Nephron (organoid): Measurements from ENCODE around the gene VEGFA.

Experiments
- H3K27ac Mint-ChIP-seq, 3 experiments: 2 replicates each; pipeline ENCODE4 v1.8.0; 2020; ENCODE audit warnings: mixed read lengths in 3 of 3, mild to moderate bottlenecking in 2 of 3, moderate library complexity in 1 of 3
- H3K27me3 Mint-ChIP-seq: 2 replicates; pipeline ENCODE4 v1.8.0; 2021; ENCODE audit warnings: low read depth, mild to moderate bottlenecking, moderate library complexity, mixed read lengths
- H3K36me3 Mint-ChIP-seq: 2 replicates; pipeline ENCODE4 v1.8.0; 2020; ENCODE audit warnings: low read depth, mixed read lengths
- H3K4me1 Mint-ChIP-seq: 2 replicates; pipeline ENCODE4 v1.8.0; 2020; ENCODE audit warnings: mixed read lengths
- H3K4me3 Mint-ChIP-seq, 3 experiments: 2 replicates each; pipeline ENCODE4 v1.8.0; 2020; ENCODE audit warnings: mild to moderate bottlenecking in 3 of 3, mixed read lengths in 3 of 3, moderate library complexity in 2 of 3
- H3K9me3 Mint-ChIP-seq: 2 replicates; pipeline ENCODE4 v1.8.0; 2020; ENCODE audit warnings: mixed read lengths
- TF ChIP-seq, protein P1 (sequence below), 3 experiments: fragments of 200-600 bp; sonication (generic); IDR thresholded peaks; one replicate each; pipeline ENCODE4 v1.5.0; 2021; ENCODE audit warnings: antibody characterized with exemption in 3 of 3; ENCODE audit not compliant: unreplicated experiment in 3 of 3

The VEGFA gene

DNA sequence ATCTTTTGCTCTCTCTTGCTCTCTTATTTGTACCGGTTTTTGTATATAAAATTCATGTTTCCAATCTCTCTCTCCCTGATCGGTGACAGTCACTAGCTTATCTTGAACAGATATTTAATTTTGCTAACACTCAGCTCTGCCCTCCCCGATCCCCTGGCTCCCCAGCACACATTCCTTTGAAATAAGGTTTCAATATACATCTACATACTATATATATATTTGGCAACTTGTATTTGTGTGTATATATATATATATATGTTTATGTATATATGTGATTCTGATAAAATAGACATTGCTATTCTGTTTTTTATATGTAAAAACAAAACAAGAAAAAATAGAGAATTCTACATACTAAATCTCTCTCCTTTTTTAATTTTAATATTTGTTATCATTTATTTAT lies 15.9 kb downstream of the VEGFA start:
- Mint-ChIP-seq H3K27ac (no peak overlapping the region), H3K9me3 (no peaks in the 10 kb centered on the region), H3K4me3 (no peak overlapping the region), H3K27me3 (no peaks in the 10 kb centered on the region), H3K36me3 (peaks cover 54% of the 10 kb centered on the region), H3K4me1 (no peaks in the 10 kb centered on the region)
- TF ChIP-seq, protein P1, sequence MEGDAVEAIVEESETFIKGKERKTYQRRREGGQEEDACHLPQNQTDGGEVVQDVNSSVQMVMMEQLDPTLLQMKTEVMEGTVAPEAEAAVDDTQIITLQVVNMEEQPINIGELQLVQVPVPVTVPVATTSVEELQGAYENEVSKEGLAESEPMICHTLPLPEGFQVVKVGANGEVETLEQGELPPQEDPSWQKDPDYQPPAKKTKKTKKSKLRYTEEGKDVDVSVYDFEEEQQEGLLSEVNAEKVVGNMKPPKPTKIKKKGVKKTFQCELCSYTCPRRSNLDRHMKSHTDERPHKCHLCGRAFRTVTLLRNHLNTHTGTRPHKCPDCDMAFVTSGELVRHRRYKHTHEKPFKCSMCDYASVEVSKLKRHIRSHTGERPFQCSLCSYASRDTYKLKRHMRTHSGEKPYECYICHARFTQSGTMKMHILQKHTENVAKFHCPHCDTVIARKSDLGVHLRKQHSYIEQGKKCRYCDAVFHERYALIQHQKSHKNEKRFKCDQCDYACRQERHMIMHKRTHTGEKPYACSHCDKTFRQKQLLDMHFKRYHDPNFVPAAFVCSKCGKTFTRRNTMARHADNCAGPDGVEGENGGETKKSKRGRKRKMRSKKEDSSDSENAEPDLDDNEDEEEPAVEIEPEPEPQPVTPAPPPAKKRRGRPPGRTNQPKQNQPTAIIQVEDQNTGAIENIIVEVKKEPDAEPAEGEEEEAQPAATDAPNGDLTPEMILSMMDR (IDR thresholded peaks at IDR 0.05; ENCODE audit: unreplicated experiment in 3 of 3): no peak

DNA sequence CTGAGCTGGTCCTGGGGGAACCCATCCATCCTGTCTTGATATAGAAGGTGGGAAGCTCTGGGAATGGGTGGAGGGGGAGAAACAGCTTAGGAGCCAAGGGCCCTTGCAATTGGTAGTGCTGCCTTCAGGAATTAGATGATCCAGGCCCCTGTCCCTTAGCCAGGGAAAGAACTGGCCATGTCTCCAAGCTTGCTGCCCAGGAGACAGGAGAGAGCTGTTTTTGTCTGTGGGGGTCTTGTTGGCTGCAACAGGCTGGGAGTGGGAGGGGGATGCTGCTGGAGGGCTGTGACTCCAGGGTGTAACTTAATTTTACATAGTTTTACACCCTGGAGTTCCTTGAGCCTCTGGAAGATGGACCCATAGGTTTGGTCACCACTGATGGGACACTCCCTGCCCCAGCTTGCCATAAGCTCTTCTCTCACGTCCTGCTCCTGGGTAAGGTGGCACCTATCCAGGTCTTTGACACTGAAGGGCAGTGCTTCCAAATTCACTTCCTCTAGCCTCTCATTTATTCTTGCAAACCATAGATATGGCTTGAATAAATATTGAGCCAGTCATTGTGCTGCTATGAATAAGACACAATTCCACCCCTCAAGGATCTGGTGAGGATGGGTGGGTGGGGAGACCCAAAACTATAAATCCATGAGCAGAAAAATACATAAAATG lies 16.8 kb downstream of the VEGFA start:
- Mint-ChIP-seq H3K27ac (peak overlapping the region in 1 of 3 experiments; percentile 9), H3K4me1 (no peaks in the 10 kb centered on the region), H3K36me3 (peaks cover 50% of the 10 kb centered on the region), H3K27me3 (no peaks in the 10 kb centered on the region), H3K9me3 (no peaks in the 10 kb centered on the region), H3K4me3 (no peak overlapping the region)
- TF ChIP-seq, protein P1 (IDR thresholded peaks at IDR 0.05; ENCODE audit: unreplicated experiment in 3 of 3): no peak

- peaks cover 35% of the 10 kb centered on the region for H3K36me3 Mint-ChIP-seq
- H3K4me3 Mint-ChIP-seq: no peak overlapping the region
- H3K4me1 Mint-ChIP-seq: no peaks in the 10 kb centered on the region
- no peak overlapping the region for H3K27ac Mint-ChIP-seq
- TF ChIP-seq, protein P1 (IDR thresholded peaks at IDR 0.05; ENCODE audit: unreplicated experiment in 3 of 3): no peak
- peaks cover 4% of the 10 kb centered on the region for H3K27me3 Mint-ChIP-seq
- H3K9me3 Mint-ChIP-seq: no peaks in the 10 kb centered on the region
These were observed 18.3 kb downstream of the VEGFA start for GRCh38 chr6:43788301-43788700.

GRCh38 chr6:43789447-43789846 lies 19.4 kb downstream of the VEGFA start:
- H3K4me1 Mint-ChIP-seq: no peaks in the 10 kb centered on the region
- TF ChIP-seq, protein P1 (IDR thresholded peaks at IDR 0.05; ENCODE audit: unreplicated experiment in 3 of 3): no peak
- no peak overlapping the region for H3K4me3 Mint-ChIP-seq
- H3K9me3 Mint-ChIP-seq: no peaks in the 10 kb centered on the region
- peaks cover 4% of the 10 kb centered on the region for H3K27me3 Mint-ChIP-seq
- peaks cover 25% of the 10 kb centered on the region for H3K36me3 Mint-ChIP-seq
- no peak overlapping the region for H3K27ac Mint-ChIP-seq

GRCh38 chr6:43790031-43790430 lies 20.0 kb downstream of the VEGFA start:
- peaks cover 4% of the 10 kb centered on the region for H3K27me3 Mint-ChIP-seq
- no peak overlapping the region for H3K27ac Mint-ChIP-seq
- no peak overlapping the region for H3K4me3 Mint-ChIP-seq
- H3K4me1 Mint-ChIP-seq: no peaks in the 10 kb centered on the region
- peaks cover 19% of the 10 kb centered on the region for H3K36me3 Mint-ChIP-seq
- H3K9me3 Mint-ChIP-seq: no peaks in the 10 kb centered on the region
- TF ChIP-seq, protein P1 (IDR thresholded peaks at IDR 0.05; ENCODE audit: unreplicated experiment in 3 of 3): no peak

DNA sequence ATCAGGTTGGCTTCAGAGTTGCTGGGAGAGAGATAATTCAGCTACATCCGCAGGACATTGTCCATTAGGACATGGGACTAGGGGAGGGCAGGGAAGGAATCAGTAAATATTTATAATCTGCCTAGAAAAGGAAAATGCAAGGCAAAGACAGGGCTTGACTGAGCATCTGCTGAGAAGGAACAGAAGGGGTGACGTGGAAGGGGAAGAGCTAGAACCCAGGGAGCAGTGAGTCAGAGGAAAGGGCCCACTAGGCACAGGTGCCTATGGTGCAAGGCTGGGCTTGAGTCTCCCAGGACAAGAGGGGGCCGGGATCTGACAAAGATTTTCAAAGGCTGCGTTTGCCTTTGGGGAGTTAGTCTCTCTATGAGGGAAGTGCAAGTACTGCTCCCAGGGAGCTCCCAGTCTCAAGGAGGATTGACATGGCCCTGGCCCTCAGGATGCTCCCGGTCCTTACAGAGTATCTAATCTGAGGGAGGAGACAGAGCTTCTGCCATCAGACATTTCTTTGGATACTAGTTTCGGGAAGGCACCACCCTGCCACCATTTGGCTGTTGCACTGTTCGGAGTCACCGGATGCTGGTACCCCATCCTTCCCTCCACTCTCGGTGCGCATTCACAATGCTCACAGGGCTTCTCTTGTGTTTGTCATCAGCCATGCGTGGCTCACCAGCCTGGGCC lies 21.9 kb downstream of the VEGFA start:
- no peak overlapping the region for H3K4me3 Mint-ChIP-seq
- H3K27ac Mint-ChIP-seq: no peak overlapping the region
- TF ChIP-seq, protein P1 (IDR thresholded peaks at IDR 0.05; ENCODE audit: unreplicated experiment in 3 of 3): no peak
- H3K9me3 Mint-ChIP-seq: no peaks in the 10 kb centered on the region
- no peaks in the 10 kb centered on the region for H3K4me1 Mint-ChIP-seq
- H3K36me3 Mint-ChIP-seq: peaks cover 3% of the 10 kb centered on the region
- H3K27me3 Mint-ChIP-seq: peaks cover 4% of the 10 kb centered on the region
